GM19328 (cell line): ENCODE data around the gene QSOX2.

Source experiments
- ATAC-seq: cut with Tn5 transposase; IDR thresholded peaks from one replicate; pipeline ENCODE4 v1.9.1; 2021; ENCODE audit warnings: mild to moderate bottlenecking, moderate library complexity; ENCODE audit not compliant: unreplicated experiment

Gene QSOX2

DNA sequence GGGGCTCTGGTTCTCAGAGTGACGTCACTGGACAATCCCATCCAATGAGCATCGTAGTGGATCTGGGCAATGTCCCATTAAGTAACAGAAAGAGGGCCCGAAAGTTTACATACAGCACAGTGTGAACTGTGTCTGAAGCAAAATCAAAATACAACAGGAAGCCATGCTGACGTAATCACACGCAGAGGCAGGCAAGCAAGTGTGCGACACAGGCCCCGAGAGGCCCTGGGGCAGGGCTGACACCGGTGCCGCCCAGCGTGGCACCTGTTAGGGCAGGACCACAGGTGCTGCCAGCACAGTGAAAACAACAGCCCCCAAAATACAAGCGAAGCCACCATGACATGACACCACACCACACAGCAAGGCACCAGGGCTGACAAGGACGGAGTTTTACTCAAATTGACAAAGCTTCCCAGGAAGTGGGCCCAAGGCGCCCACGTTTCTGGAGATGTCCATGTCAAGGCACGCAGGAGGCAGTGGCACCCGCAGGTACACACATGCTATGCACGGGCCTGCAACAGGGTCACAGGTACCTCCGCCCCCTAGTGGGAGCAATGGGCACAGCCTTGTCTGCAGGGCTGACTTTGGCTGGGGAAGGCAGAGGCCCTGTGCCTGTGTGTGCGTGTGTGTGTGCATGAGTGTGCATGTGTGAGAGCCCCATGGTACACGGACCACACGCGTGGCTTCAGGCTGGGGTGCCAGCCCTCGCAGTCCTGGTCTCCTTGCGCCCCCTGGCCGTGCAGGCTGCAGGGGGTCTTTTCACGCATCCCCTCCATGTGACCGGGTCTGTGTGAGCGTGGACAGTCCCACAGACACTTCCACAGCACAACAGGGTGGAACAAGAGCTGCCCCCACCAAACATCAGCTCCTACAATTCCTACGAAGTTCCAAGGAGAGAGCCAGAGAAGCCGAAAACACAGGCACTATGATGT, 19.6 kb downstream of the QSOX2 start:
- no peak for ATAC-seq

DNA sequence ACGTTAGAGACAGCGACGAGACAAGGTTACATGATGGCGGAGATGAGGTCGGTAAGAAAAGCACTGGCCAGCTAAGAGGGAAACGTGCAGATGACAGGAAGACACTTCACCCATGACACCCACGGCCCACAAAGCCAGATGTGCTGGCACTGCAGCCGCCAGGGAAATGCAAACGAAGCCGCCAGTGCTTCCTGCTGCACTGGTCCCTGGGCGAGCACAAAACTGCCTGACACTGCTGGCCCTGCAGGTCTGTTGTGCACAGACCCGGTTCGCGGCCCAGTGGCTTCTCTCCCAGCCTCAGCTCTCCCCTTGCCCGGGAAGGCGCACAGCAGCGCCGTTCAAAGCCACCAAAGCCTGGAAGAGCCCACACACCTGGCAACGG, 20.3 kb downstream of the QSOX2 start:
- no peak for ATAC-seq

DNA sequence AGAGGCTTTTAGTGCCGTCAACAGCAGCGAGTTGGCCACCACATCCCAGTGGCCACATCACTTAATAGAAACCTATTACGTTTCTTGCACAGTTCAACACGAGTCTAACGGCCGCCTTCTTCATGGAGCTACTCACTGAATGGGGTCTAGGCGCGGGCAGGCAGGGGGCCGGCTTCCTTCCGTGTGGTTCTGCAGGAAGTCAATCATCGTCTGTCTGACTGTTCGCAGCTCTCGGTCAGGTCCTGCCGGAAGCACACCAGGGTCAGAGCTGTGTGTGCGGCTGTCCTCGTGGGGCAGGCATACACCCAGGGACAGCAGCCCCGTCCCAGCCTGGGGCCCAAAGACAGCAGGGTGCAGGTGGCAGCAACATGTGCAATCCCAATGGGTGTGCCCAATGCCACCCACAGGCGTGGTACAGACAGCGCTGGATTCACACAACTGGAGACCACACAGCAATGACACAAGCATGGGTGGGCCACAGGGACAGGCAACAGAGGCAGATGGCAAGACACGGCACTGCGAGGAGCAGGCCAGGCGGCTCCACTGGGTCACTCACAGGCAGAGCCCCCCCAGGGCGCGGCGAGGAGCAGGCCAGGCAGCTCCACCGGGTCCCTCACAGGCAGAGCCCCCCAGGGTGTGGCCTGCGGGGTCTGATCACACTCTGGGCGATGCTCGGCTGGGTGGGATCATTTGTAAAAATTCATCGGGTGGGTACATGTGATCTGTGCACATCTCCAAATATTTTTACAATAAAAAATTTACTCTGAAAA, 21.6 kb downstream of the QSOX2 start:
- no peak for ATAC-seq

DNA sequence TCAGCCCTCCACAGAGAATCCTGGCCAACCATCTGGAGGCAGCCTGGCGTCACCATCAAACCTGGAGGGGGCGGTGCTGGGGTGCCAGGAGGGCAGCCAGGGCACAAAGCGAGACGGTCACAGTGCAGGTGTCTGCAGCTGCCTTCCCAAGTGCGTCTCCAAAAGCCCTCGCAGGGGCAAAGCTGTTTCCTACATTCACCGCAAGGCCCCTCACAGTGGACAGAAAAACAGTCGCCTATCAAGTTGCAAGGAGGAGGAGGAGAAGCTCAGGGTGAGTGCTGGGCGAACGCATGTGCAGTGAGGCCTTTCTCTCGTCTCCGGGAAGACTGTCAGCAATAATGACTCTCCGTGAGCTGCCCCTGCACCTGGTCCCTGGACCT, 22.7 kb downstream of the QSOX2 start:
- no peak for ATAC-seq

DNA sequence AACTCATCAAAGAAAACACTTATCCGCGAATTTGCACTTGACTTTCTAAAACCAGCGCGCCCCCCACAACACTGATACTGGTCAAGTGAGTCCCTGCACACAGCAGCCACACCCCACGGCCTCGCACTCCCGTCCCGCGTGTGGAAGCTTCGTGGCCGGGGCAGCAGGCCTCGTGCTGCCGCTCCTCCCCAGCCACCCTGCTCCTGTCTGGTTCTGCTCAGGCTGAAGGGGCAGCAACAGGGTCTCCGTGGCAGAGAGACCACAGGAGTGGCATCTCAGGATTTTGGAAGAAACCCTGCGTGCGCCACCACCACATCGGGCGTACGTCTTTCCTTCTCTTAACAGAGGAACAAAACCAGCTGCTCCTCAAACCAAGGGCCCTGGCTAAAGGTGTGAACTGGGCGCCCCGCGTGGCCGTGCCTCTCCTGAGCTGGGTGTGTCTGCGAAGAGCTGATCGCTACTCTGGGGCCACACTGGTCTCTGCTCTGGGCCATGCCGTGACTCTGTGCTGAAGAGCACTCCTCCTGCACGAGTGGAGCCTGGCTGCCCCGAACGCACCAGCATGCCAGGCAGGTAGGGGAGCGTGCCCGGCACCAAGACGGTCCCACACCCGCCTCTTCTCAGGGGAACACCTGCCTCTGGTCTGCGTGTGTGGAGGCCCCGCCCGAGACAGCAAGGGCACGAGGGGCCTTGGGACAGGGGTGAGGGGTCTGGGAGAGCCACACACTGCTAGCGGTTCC, 23.3 kb downstream of the QSOX2 start:
- ATAC-seq = no peak

DNA sequence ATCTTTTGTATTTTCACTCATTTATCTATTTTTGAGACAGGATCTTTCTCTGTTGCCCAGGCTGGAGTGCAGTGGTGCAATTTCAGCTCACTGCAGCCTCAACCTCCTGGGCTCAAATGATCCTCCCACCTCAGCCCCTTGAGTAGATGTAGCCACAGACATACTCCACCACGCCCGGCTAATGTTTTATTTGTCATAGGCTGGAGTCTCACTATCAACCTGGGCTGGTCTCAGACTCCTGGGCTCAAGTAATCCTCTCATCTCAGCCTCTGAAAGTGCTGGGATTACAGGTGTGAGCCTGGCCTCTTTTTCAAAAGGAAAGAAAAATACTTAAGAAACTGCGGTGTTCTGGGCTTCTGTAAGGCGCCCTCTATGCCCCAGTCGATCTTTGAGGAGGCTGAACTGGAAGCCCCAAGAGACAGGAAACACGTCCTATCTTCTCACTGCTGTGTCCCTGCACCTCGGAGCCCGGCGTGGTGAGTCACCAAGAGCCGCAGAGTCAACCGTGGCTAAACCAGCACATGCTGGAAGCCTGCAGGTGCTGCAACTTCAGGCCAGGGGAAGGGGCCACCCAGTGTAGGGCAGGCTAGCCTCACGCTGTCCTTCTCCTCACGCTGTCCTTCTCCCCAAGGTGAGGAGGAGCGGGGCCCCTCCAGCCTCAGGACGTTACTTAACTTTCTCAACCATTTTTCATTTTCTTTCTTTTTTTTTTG, 25.4 kb downstream of the QSOX2 start:
- no peak for ATAC-seq

DNA sequence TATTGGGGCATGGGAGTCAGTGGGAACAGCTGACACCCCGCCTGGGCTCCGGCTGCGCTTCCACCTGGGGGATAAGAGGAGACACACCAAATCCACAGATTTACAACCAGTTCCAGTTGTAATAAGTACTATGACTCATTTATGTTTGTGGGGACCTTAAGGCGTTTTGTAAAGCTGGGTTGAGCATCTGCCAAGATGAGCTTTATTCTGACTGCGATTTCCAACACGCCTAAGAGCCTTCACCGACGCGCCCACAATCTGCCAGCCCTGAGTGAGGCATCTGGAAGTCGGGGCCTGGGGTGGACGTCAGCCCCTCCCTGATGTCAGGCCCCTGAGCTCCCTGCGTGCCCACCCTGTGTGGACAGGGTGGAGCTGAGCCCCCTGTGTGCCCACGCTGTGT, 26.3 kb downstream of the QSOX2 start:
- no peak for ATAC-seq

DNA sequence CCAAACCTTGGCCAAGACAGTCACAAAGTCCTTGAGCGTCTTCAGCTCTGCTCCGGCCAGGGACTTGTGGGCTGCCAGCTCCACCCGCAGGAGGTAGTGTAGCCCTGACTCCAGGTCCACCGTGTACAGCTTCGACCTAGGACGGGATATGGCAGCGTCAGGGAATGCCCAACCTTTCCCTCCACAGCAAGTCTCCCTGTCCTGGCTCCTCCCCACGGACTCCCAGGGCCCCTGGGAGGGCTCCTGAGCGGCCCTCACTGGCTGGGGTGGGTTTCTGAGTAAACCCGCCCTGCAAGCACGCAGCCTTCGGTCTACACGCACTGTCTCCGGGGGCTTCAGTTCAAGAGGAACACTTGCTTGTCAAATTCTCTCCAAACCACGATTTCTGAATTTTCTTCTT, 26.9 kb downstream of the QSOX2 start:
- no peak for ATAC-seq

DNA sequence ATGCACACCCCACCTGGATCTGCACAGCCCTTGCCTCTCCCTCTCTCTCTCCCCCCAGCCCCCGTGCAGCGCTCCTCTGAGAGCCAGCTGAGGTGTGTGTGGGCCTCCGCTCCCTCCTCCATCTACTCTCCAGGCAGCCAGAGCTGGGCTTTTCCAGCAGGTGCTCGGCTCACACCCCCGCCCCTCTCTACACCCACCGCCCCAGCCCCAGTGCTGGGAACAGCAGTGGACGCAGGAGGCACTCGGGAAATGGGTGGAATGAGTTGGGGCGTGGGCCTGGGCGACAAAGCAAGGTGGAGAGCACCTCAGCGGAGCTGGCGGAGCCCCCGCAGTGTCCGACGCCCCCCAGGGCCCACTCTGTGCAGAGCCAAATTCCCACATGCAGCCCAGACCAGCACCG, 27.3 kb downstream of the QSOX2 start:
- no peak for ATAC-seq

DNA sequence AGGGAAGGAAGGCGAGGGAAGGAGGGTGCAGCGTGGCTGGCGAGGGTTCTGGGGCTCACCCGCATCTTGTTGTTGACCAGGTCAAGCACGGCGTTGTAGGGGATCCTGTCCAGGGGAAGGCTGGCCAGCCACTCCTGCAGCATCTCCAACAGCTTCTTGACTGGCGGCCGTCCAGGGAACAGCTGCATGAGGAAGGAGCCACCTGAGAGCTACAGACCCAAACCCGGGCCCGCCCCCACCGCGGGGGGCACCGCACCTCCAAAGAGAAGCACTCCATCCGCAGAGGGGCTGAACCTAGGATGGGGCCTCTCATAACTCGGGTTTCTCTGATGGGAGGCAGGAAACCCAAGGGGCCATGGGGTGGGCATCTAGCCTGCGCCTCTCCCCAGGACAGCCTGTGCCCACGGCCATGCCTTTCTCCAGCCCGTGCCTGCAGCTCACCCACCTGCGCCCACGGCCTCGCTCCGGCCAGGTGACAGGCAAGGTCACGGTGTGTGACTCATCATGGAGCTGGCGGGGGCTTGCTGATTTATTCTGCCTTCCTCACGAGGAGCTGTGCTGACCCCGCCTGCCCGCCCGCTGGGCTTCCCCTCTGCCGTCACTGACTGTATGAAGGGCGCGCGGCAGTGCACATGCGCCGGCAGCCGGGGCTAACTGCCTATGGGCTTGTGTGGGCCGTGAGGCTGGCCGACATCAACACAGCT, 28.9 kb downstream of the QSOX2 start:
- ATAC-seq = no peak

DNA sequence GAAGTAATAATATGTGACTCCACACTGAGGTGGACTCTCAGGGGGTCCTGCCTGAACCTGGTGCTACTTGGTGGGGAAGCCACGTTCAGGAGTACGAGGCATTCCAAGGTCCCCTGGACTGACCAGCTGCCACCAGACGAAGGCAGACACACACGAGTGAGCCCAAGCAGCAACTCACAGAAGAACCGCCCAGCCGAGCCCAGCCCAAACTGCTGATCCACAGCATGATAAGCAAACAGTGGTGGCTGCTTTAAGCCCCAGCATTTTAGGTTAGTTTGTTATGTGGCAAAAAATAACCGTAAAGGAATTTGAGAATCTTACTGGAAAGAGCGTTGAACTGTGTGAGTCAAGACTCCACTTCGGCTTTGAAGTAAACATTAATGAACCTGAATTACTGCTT, 31.9 kb downstream of the QSOX2 start:
- ATAC-seq = no peak

DNA sequence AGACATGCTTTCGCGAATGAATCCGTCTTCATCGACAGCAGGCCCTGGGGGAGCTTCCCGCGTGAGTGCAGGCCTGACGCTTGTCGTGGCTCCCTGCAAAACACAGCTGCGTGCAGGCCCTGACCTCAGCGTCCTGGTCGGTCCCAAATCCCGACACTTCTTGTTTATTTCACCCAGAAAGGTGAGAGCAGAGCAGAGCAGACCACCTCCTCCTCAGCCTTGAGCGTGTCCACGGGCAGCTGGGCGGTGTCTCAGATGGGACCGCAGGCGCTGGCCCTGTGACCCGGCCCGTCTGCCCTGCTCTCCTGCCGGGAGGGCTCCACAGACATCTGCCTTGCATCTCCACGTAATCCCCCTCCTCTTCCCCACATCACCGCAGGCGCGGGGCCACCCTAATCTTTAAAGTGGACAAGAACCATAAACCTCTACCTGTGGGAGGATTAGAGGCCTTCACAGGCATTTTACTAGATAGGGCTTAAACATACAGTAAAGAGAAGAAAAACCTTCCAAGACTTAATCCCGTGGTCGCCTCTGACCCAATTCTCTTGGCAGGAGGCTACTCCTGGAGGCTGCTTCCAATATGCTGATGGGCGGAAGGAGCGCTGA, 33.2 kb downstream of the QSOX2 start:
- no peak for ATAC-seq

DNA sequence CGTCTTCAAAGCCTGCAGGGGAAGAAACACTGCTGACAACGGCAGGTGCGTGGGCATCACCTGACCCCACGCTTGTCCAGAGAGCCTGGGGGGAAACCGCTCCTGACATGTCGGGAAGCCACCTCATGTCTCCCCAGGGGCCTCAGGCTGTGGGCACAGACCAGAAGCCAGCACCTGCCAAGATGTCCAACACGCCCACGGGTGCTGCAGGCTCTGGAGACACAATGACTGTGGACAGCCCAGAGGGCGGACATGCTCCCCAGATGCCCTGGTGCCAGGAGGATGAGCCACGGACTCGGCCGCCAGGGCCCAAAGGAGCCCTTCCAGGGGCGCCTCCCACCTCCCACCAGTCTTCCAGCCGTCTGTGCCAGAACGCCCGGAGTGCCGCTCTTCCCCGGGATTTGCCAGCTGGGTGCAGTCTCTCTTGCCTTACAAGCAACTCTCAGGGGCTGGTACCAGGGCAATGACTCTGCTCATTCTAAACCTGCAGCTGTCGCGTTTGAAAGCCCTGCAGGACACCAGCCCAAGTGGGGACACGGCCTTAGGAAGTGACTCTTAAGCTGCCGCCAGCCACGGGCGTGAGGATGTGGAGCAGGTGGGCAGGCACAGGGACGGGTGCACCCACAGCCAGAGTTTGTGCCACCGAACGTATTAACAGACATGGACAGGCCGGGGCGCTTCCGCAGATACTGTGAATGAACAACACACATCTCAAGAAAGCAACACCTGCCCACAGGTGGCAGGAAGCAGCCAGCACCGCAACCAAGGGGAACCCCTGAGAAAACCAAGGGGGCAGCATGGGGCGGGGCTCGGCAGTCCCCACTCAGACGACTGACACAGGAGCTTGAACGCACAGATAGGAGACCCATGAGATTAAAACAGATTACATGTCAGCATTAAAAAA, 33.9 kb downstream of the QSOX2 start:
- no peak for ATAC-seq

DNA sequence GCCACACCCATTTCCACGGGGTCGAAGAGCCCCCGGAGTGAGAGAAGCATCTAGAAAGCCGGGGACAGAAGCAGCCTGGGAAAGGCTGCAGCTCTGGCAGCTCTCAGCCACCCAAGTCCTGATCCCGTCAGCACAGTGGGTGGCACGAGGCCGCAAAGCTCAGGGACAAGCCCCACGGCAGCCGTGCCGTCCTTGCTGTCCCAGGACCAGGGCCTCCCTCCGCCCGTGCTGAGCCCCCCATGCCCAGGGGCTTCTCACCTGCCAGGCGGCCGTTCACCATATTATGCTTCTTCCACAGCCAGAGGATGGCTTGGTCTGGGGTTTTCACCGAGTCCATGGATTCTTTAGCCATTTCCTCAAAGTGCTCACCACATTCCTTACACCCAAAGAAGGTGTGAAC, 34.6 kb downstream of the QSOX2 start:
- no peak for ATAC-seq

DNA sequence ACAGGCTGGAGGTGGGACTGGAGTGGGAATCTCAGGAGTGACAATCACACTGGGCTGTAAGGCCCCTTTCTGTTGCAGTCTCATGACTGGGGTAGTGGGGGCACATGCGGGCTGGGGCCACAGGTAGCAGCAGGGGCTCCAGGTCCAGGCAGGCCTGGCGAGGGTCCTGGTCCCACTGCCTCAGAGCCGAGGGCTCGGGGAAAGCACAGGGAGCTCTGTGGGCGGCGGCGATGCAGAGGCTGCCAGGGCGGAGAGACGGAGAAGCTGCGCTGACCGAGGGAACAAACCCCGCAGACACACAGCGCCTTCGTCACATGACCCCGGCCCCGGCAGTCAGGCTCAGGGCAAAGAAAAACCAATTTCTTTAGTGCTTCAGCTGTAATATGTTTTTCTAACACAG, 35.3 kb downstream of the QSOX2 start:
- ATAC-seq = no peak

DNA sequence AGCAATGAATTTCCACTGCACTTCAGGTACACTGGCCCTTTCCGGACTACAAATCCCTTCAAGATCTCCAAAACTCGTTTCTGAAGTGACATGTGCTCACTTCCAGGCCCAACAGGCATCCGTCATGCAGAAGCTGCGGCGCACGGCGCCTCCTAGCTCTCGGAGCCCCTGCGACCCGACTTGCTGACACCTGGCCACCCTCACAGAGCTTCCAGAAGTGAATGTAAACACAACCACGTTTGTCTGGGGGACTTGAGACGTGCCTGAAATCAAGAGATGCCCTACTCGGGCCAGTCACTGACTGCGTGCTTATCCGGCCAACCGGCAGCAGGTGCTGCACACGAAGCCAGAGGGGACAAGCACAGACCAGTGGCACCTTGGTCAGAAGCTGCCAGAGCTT, 35.8 kb downstream of the QSOX2 start:
- ATAC-seq = no peak

DNA sequence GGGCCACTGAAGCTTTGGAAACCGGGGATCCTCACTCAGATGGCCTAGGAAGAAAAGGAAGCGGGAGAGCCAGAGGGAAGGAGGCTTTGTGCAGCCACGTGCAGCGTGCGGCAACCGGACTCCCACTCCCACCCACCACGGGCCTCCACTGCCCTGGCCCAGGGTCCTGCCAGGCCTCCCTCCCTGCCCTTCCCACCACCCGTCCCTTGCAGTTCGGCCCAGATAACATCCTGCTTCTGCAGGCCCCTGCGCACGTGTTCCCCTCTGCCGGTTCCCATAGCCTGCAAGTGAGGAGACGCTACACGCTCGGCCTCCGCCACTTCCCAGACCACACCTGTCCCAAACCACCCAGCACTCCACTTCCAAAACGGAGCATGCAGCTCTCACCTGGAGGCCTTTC, 36.4 kb downstream of the QSOX2 start:
- no peak for ATAC-seq

DNA sequence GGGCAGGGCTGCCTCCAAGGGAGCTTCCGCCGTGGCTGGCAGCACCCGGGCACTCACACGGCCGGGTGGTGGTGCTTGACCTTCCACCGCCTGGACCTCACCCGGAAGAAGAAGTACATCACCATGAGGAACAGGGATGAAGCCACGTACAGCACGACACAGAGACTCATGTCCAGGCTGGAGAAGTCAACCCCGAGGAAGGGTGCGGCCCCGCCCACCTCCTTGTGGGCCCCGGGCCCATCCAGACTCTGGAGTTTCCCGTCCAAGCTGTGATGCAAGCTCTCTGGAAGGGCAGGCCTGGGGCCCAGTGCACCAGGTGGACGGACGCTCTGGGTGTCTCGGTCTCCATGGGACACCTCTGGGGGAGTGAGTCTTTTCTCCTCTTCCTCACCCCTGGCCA, 36.9 kb downstream of the QSOX2 start:
- ATAC-seq = no peak

DNA sequence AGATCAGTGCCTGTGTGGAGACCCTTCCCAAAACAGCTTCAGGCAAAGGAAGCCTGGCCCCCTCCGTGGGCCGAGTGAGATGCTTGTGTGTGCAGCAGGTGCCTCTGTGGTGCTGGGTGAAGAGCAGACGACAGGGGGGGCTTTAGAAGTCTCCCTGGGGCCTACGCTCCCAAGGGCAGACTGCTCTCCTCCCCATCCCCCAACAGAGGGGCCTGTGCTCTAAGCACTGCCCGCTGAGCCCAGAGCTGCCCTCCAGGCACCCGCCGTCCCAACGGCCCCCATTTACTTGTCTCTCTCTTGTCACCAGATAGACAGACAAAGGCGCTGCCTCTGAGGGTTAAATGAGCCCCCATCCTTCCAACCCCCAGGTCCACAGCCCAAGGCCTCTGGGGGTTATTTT, 38.0 kb downstream of the QSOX2 start:
- no peak for ATAC-seq
